HG03060 (cell line): ENCODE results near the gene SATL1.
A peak's percentile ranks its signal among the peaks of the same experiment; 100 is the strongest.
"Not testable (repeated sequence)": the region's sequence is repeated elsewhere in the genome, so short reads cannot be mapped to it uniquely, and the experiment has no call there.

Experiments used
- ATAC-seq: cut with Tn5 transposase; IDR thresholded peaks from one replicate; pipeline ENCODE4 v1.9.1; 2021; ENCODE audit warnings: low read depth, moderate number of reproducible peaks; ENCODE audit not compliant: unreplicated experiment

The SATL1 gene, protein sequence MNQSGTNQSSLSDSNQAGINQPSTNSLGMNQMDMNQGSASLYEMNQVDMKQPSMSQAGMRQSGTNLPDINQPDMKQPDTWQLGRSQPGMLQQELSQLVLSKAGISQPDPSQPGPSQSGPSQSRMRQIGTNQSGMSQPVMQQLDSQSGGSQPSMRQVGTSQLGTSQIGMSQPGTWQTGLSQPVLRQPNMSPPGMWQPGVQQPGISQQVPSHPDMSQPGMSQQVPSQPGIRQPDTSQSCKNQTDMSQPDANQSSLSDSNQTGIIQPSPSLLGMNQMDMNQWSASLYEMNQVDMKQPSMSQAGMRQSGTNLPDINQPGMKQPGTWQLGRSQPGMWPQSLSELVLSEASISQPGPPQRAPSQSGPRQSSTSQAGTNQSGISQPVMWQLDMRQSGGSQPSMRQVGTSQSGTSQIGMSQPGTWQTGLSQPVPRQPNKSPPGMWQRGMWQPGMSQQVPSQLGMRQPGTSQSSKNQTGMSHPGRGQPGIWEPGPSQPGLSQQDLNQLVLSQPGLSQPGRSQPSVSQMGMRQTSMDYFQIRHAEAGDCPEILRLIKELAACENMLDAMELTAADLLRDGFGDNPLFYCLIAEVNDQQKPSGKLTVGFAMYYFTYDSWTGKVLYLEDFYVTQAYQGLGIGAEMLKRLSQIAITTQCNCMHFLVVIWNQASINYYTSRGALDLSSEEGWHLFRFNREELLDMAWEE

DNA sequence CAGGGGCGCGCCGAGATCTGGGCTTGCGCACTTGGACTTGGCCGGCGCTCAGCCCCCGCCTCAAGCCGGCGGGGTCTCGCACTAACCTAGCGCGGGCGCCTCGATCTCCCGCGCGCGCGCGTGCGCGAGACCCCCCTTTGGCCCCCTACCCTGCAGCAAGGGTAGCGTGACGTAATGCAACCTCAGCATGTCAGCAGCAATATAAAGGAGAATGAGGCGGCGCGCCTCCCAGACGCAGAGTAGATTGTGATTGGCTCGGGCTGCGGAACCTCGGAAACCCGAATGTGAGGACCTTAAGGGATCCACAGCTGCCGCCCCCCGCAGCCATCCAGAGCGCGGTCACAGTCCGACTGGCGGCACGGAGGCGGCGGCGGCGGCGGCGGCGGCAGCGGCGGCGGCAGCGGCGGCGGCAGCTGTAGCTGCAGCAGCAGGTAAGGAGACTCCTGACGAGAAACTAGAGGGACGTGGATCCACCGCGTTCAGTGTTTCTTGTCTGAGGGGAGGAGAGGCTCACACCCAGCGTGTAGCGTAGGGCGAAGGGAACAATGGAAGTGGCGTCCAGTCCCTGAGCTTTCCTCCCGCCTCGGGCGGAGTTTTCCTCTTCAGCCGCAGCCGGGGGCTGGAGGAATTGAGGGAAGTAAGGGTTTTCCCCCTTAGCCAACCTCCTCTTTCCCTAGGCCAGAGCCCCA lies at the start of gene SATL1, which contains the start of gene ZNF711:
Gene SATL1, minus strand, starts transcription at position 19 of the 689 bp plus-strand sequence. CDS start 134,811 bp downstream, outside the sequence.
Gene ZNF711, plus strand, starts transcription at position 231 of the 689 bp plus-strand sequence. CDS start 3,582 bp downstream, outside the sequence.
- peak; percentile 59 for ATAC-seq

DNA sequence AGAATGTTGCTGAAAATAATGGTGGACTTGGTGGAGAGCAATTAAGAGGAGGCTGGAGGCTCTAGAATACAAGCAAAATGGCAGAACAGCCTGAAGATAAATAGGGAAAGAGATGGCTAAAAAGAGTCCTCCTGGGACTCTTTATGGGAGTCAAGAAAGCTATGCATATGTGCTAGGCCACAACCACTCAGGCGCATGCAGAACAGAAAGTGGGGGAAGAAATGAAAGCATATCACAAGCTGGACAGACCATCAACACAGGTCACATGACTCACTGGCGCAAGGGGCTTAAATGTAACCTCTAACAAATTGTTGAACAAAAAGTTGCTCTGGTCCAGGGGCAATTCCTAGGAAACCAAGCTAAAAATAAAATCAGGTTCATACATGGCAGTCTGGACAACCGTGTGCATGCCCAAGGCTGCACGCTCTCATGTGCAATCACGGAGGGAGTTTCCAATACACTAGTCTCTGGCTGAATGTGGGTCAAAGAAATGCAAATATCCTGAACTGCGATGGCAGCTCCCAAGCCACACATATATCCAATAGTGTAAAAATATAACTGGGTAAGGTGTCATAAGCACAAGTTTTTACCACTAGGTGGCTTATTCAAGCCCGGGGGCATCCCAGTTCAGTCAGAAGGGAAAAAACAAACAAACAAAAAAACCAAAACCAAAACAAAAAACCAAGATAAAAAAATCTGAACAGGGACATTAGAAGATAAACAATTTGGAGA lies 45.6 kb upstream of the SATL1 start:
- no peak for ATAC-seq

DNA sequence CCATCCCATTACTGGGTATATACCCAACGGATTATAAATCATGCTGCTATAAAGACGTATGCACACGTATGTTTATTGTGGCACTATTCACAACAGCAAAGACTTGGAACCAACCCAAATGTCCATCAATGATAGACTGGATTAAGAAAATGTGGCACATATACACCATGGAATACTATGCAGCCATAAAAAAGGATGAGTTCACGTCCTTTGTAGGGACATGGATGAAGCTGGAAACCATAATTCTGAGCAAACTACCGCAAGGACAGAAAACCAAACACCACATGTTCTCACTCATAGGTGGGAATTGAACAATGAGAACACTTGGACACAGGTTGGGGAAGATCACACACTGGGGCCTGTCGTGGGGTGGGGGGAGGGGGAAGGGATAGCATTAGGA lies 41.7 kb upstream of the SATL1 start:
- ATAC-seq: not testable (repeated sequence)

DNA sequence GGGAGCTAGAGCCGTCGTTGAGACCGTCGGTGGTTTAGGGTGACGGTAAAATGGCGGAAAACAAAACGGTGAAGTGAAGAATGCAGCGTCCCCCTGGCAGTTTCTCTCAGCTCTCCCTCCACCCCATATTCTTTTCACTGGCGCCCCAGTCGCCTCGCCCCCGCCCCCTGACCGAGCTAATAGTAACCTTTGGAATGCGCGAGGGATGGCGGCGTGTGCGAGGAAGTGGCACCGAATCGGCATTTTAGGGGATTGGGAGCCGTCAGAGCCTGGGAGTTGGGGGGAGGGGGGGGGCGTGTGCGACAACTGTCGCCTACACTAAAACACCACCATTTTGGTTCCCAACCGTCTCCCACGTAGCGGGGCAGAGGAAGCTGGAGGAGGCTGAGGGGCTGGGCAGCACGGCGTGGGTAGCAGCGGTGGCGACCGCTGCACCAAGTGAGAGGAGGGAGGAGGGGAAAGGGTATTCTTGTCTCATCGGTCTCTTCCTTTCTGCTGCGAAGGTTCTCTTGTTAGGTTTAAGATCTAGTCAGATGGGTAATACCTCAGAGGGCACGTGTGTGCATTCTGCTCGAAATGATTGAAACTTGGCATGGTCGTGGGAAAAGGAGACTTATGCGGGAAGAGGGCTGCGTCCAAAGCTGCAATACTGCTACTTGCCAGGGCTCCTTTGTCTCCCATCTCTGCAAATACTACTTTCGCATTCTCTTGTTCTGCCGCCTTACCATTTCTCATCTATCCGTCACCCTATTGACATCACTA lies 1.1 kb upstream of the SATL1 start:
- no peak for ATAC-seq

DNA sequence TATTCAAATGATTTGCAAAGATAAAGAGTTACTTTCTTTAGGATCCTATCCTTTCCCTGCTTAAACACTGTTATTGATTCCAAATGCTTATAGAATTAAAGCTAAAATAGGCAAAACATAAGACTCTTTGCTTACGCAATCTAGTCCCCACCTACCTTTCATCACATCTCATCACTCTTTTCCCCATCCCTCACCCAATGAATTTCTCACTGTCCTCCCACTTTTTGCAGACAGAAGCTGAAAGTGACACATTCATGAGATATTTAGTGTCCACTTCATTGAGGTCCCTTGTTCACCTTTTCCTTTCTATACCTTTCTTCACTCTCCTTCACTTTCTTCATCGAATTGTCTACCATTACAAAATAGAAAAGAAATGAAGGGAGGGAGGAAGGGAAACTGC lies 424 bp downstream of the SATL1 start:
- no peak for ATAC-seq

DNA sequence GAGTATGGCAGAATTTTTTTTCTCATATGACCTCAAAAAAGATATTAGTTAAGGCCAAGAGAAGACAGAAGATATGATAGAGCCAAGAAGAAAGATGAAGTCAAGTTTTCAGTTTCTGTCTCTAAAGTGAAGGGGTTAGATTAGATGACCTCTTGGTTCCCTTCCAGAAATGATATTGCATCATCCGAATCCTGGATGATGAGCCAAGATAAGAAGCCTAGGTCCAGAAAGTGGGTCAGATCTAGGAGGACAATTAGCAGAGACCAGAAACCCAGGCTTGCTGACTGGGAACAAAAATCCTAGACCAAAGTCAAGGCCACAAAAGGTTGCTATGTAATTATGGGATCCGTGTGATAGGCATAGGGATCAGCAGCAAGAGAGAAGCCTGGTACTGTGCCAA lies 20.2 kb downstream of the SATL1 start:
- ATAC-seq: no peak

- no peak for ATAC-seq
Observed at GRCh38 chrX:85221361-85221760, 22.2 kb downstream of the SATL1 start.

GRCh38 chrX:85215946-85216345 lies 27.6 kb downstream of the SATL1 start:
- ATAC-seq: no peak

DNA sequence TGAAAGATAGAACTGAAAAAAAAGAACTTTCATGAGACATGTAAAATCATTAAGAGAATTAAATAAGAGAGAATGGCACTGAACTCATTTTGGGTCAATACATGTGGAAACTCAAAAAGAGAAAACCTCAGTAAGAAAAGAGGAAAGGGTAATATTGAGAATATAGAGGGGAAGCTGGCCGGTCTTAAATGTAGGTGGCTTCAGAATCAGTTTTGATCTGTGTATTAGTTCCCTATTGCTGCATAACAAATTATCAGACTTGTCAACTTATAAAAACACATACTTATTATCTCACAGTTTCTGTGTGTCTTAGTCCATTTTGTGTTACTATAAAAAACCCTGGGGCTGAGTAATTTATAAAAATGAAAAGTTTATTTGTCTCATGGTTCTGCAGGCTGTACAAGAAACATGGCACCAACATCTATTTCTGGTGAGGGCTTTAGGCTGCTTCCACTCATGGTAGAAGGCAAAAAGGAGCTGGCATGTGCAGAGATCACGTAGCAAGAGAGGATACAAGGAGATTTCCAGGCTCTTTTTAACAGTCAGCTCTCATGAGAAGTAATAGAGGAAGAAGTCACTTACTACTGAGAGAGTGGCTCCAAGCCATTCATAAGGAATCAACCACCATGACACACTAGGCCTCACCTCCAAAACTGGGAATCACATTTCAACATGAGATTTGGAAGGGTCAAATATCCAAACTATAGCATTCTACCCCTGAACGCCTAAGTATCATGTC lies 29.6 kb downstream of the SATL1 start:
- no peak for ATAC-seq

DNA sequence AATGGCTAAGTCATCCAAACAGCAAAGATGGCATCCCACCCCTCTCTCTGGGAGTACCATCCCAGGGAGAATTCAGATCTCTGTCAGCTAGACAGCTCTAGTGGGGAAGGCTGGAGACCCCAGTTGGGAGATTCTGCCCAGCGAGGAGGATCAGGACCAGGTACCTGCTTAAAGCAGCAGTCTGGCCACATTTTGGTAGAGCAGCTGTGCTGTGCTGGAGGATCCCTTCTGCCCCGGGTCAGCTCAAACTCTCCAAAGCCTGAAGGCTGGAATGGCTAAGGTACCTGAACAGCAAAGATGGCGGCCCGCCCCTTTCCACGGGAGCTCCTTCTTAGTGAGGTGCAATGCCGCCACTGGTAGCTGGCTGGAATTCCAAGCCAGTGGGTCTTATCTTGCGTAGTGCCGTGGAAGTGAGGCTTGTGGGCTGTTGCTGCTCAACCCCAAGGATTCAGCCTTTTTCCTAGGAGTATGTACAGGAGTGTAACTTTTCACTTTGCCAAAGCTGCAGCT lies 40.1 kb downstream of the SATL1 start:
- ATAC-seq: no peak

GRCh38 chrX:85196319-85196718 lies 47.3 kb downstream of the SATL1 start:
- no peak for ATAC-seq

GRCh38 chrX:85159644-85160043 lies 83.9 kb downstream of the SATL1 start:
- ATAC-seq: no peak

DNA sequence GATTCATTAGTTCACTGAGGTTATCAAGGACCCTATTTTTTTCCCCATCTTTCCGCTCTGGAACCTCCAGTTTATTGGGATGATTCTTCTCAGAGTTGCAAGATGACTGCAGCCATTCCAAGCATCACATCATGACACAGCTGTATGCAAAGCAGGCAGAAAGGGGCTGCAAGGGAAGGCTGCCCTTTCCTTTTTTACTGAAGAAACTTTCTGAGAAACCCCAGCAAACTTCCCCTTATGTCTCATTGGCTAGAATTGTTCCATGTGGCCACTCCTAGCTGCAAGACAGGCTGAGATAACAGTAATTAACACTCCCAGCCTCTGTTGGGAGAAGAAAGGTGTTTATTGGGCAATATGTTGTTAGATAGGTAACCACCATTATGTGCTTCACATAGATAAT lies 102.6 kb downstream of the SATL1 start:
- peak; percentile 57 for ATAC-seq

DNA sequence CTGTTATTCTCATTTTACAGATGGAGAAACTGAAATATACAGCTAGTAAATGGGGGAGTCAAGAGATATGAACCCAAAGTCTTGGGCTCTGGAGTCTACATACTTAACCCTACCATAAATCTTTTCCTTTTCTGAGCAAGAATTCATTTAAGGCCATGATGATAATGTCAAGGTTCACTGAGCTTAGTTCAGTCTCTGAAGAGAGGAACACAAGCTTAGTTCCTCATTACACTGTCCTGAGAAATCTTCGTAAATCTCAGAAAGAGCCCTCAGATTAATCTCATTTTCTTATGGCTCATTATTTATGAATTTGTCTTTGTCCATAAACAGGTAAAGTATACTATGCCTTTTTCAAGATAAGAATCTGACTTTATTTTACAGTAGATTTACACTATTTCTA lies 104.2 kb downstream of the SATL1 start:
- ATAC-seq: no peak

GRCh38 chrX:85136409-85136808 lies 107.2 kb downstream of the SATL1 start:
- ATAC-seq: no peak

GRCh38 chrX:85115252-85115651 lies 128.3 kb downstream of the SATL1 start:
- ATAC-seq: no peak

- ATAC-seq: no peak
Observed at GRCh38 chrX:85114776-85115175, 128.8 kb downstream of the SATL1 start.

- ATAC-seq: no peak
Observed at GRCh38 chrX:85114171-85114570, 129.4 kb downstream of the SATL1 start.

DNA sequence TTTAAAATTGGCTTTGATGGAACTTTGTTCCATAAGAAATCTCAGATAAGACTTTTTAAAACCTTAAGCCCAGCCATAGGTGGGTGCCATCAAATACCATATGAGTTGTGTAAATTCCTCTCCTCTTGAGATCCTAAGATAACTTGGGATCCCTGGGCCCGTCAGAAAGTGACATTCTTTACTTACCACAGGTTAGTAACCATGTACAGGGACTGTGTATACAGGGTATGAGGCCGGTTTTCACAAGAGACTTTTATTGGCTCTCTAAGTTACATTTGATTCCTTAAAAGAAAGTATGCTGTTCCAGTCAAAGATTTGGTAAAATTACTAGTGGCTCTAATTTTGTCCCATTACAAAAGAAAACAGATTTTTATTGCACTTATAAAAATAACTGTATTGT lies 129.8 kb downstream of the SATL1 start:
- no peak for ATAC-seq
